A673 (cell line): ENCODE data around the gene NACA. TPM values are rescaled to one million over a fixed set of nuclear protein-coding genes. Genes with fewer than 3 reads are reported as not detected.

Experiments used
- BruUV-seq: library from RNA; stranded (reverse); fragments of 400-500 nt; replicated peaks from 2 replicates; lab custom pipeline; 2021; lab: Mats Ljungman, UMichigan
- CTCF ChIA-PET: fragments of 300-600 bp; sonication (Branson Sonifier 250); formaldehyde crosslinking; loops from one replicate; lab custom pipeline; 2022; ENCODE audit warnings: antibody characterized with exemption; lab: Charles Lee
- POLR2A ChIA-PET: fragments of 300-600 bp; sonication (Branson Sonifier 250); formaldehyde crosslinking; loops from one replicate; lab custom pipeline; 2022; ENCODE audit warnings: antibody characterized with exemption; ENCODE audit not compliant: low non-redundant PET; lab: Charles Lee
- DNase-seq: peaks from one replicate; pipeline ENCODE4 v3.0.0-alpha.2; 2015; ENCODE audit warnings: low spot score
- H3K27ac ChIP-seq: fragments of 200-600 bp; sonication (generic); 2 replicates; pipeline ENCODE4 v1.5.1; 2016; ENCODE audit warnings: mixed run types, low read depth, mild to moderate bottlenecking, mixed read lengths, antibody characterized with exemption, low read length; ENCODE audit not compliant: poor library complexity, severe bottlenecking
- H3K27me3 ChIP-seq: fragments of 200-600 bp; sonication (generic); replicated peaks from 2 replicates; pipeline ENCODE4 v1.6.1; 2017; ENCODE audit warnings: mixed run types, low read depth, mild to moderate bottlenecking, mixed read lengths, antibody characterized with exemption, low read length; ENCODE audit not compliant: insufficient read depth, poor library complexity
- H3K36me3 ChIP-seq: fragments of 200-600 bp; sonication (generic); 2 replicates; pipeline ENCODE4 v1.6.1; 2016; ENCODE audit warnings: mixed run types, mild to moderate bottlenecking, mixed read lengths, antibody characterized with exemption, low read length; ENCODE audit not compliant: insufficient read depth, poor library complexity, severe bottlenecking
- H3K4me1 ChIP-seq: fragments of 200-600 bp; sonication (generic); 2 replicates; pipeline ENCODE4 v1.6.1; 2017; ENCODE audit warnings: mixed run types, mild to moderate bottlenecking, mixed read lengths, antibody characterized with exemption, low read length; ENCODE audit not compliant: insufficient read depth, poor library complexity, severe bottlenecking
- H3K4me3 ChIP-seq: fragments of 200-600 bp; sonication (generic); 2 replicates; pipeline ENCODE4 v1.5.1; 2016; ENCODE audit warnings: low read depth, mixed run types, mild to moderate bottlenecking, mixed read lengths, low read length; ENCODE audit not compliant: poor library complexity, severe bottlenecking
- H3K9me3 ChIP-seq: fragments of 200-600 bp; sonication (generic); 2 replicates; pipeline ENCODE4 v1.6.1; 2016; ENCODE audit warnings: mixed run types, low read depth, mild to moderate bottlenecking, mixed read lengths, antibody characterized with exemption, low read length; ENCODE audit not compliant: poor library complexity, severe bottlenecking
- CTCF ChIP-seq: fragments of 300-800, 200-600 bp; sonication (generic); conservative IDR thresholded peaks from 2 replicates; pipeline ENCODE4 v1.5.1; 2017; ENCODE audit warnings: low read depth, mild to moderate bottlenecking, antibody characterized with exemption, low read length, moderate library complexity, mixed read lengths
- EZH2 ChIP-seq: fragments of 200-600 bp; sonication (generic); IDR thresholded peaks from 2 replicates; pipeline ENCODE4 v1.6.1; 2017; ENCODE audit warnings: borderline replicate concordance, low read depth, mild to moderate bottlenecking, mixed read lengths, antibody characterized with exemption, low read length; ENCODE audit not compliant: poor library complexity, severe bottlenecking
- intact Hi-C: fragments of 100-400 bp; cut with micrococcal nuclease; formaldehyde crosslinking; loops from one replicate; pipeline ENCODE4 v1.10.0; 2022; ENCODE audit not compliant: unreplicated experiment
- total RNA-seq: library from RNA; stranded (reverse); gene quantifications from 2 replicates; pipeline ENCODE4 v1.2.3, GENCODE V29; 2021

The NACA gene
- total RNA-seq, 1 experiment from 2014 or later = 908 TPM

- BruUV-seq = no TSS peak
- ChIA-PET CTCF (no interaction called here), POLR2A (no interaction called here)
- no peak overlapping the region for H3K27ac ChIP-seq
- intact Hi-C loops = no loop called here
- H3K4me3 ChIP-seq = no peak overlapping the region
- H3K9me3 ChIP-seq = no peaks in the 10 kb centered on the region
- no peak for DNase-seq
- no peaks in the 10 kb centered on the region for H3K27me3 ChIP-seq
- no peaks in the 10 kb centered on the region for H3K36me3 ChIP-seq
- H3K4me1 ChIP-seq = no peaks in the 10 kb centered on the region
- TF ChIP-seq EZH2 (no peak), CTCF (no peak)
These were observed 47.5 kb upstream of the NACA start for GRCh38 chr12:56772625-56773024.

GRCh38 chr12:56769868-56770267 is 44.8 kb upstream of the NACA start:
- TF ChIP-seq CTCF (no peak), EZH2 (no peak)
- no peak for DNase-seq
- BruUV-seq = no TSS peak
- no peaks in the 10 kb centered on the region for H3K36me3 ChIP-seq
- H3K27ac ChIP-seq = no peak overlapping the region
- POLR2A ChIA-PET = no interaction called here
- H3K9me3 ChIP-seq = no peaks in the 10 kb centered on the region
- CTCF ChIA-PET = interaction anchor here (0.6 to 1.1 kb wide), 5 partner anchors 13 to 355 kb away, joined by 3 to 14 read pairs (median 3); no protein-coding TSS in a partner anchor
- no peaks in the 10 kb centered on the region for H3K27me3 ChIP-seq
- intact Hi-C loops = no loop called here
- H3K4me3 ChIP-seq = no peak overlapping the region
- no peaks in the 10 kb centered on the region for H3K4me1 ChIP-seq

- H3K27me3 ChIP-seq = no peaks in the 10 kb centered on the region
- no peaks in the 10 kb centered on the region for H3K36me3 ChIP-seq
- intact Hi-C loops = no loop called here
- no peak for DNase-seq
- no peaks in the 10 kb centered on the region for H3K9me3 ChIP-seq
- no peak overlapping the region for H3K27ac ChIP-seq
- TF ChIP-seq EZH2 (no peak), CTCF (no peak)
- CTCF ChIA-PET = no interaction called here
- POLR2A ChIA-PET = no interaction called here
- H3K4me3 ChIP-seq = no peak overlapping the region
- no TSS peak for BruUV-seq
- H3K4me1 ChIP-seq = no peaks in the 10 kb centered on the region
These were observed 43.3 kb upstream of the NACA start for GRCh38 chr12:56768424-56768823.
